SU-DHL-6 (cell line): Measurements from ENCODE around the gene COL18A1.

ENCODE experiments used
- H2AFZ ChIP-seq: fragments of 200-600 bp; sonication (generic); 2 replicates; pipeline ENCODE4 v1.6.1; 2014; ENCODE audit warnings: low read depth, mild to moderate bottlenecking, moderate library complexity, mixed read lengths, antibody characterized with exemption, low read length; ENCODE audit not compliant: severe bottlenecking
- H3F3A ChIP-seq: fragments of 200-600 bp; shearing (Covaris generic); 2 replicates; pipeline ENCODE4 v1.6.0; 2016; ENCODE audit warnings: antibody characterized with exemption, mild to moderate bottlenecking; ENCODE audit not compliant: insufficient read depth
- H3K27ac ChIP-seq: fragments of 200-600 bp; sonication (generic); 2 replicates; pipeline ENCODE4 v1.5.1; 2016; ENCODE audit warnings: low read depth, mild to moderate bottlenecking, low read length, moderate library complexity, mixed read lengths
- H3K27me3 ChIP-seq: fragments of 200-600 bp; sonication (generic), shearing (Covaris generic); 2 replicates; pipeline ENCODE4 v1.6.0; 2014; ENCODE audit warnings: mild to moderate bottlenecking, low read length
- H3K36me3 ChIP-seq: fragments of 200-600 bp; sonication (generic); 2 replicates; pipeline ENCODE4 v1.6.1; 2014; ENCODE audit warnings: mild to moderate bottlenecking, low read length, mixed read lengths
- H3K4me2 ChIP-seq: fragments of 300-600, 200-600 bp; shearing (Covaris generic), sonication (generic); 2 replicates; pipeline ENCODE4 v1.6.0; 2014; ENCODE audit warnings: low read length, low read depth, mild to moderate bottlenecking; ENCODE audit not compliant: poor library complexity, severe bottlenecking
- H3K4me3 ChIP-seq: fragments of 200-600 bp; sonication (generic); 2 replicates; pipeline ENCODE4 v1.5.1; 2014; ENCODE audit warnings: antibody characterized with exemption, low read length, mild to moderate bottlenecking, mixed read lengths; ENCODE audit not compliant: insufficient read depth, poor library complexity, severe bottlenecking
- H3K79me2 ChIP-seq: fragments of 200-600 bp; sonication (generic); 2 replicates; pipeline ENCODE4 v1.6.1; 2014; ENCODE audit warnings: mild to moderate bottlenecking, low read length, moderate library complexity; ENCODE audit not compliant: insufficient read depth
- H3K9ac ChIP-seq: fragments of 200-600 bp; sonication (generic); 2 replicates; pipeline ENCODE4 v1.7.0; 2014; ENCODE audit warnings: mild to moderate bottlenecking, low read length
- H3K9me2 ChIP-seq: fragments of 200-600 bp; sonication (generic); replicated peaks from 2 replicates; pipeline ENCODE4 v1.6.1; 2014; ENCODE audit warnings: low read length; ENCODE audit not compliant: insufficient read depth
- H3K9me3 ChIP-seq: fragments of 200-600 bp; sonication (generic); 2 replicates; pipeline ENCODE4 v1.6.1; 2014; ENCODE audit warnings: low read length, mixed read lengths; ENCODE audit not compliant: insufficient read depth
- H4K20me1 ChIP-seq: fragments of 200-600 bp; sonication (generic); 2 replicates; pipeline ENCODE4 v1.6.1; 2014; ENCODE audit warnings: low read depth, mild to moderate bottlenecking, antibody characterized with exemption, low read length, moderate library complexity, mixed read lengths
- EZH2phosphoT487 ChIP-seq: fragments of 200-600 bp; sonication (generic), shearing (Covaris generic); conservative IDR thresholded peaks from 2 replicates; pipeline ENCODE4 v1.6.1; 2018; ENCODE audit warnings: mild to moderate bottlenecking, antibody characterized with exemption, low read length, moderate library complexity, mixed read lengths
- TF ChIP-seq, protein P1 (sequence below): fragments of 200-600 bp; sonication (generic); IDR thresholded peaks from one replicate; pipeline ENCODE4 v1.5.1; 2017; ENCODE audit warnings: antibody characterized with exemption, mild to moderate bottlenecking, low read length, moderate library complexity; ENCODE audit not compliant: insufficient read depth, poor library complexity, severe bottlenecking

The COL18A1 gene

DNA sequence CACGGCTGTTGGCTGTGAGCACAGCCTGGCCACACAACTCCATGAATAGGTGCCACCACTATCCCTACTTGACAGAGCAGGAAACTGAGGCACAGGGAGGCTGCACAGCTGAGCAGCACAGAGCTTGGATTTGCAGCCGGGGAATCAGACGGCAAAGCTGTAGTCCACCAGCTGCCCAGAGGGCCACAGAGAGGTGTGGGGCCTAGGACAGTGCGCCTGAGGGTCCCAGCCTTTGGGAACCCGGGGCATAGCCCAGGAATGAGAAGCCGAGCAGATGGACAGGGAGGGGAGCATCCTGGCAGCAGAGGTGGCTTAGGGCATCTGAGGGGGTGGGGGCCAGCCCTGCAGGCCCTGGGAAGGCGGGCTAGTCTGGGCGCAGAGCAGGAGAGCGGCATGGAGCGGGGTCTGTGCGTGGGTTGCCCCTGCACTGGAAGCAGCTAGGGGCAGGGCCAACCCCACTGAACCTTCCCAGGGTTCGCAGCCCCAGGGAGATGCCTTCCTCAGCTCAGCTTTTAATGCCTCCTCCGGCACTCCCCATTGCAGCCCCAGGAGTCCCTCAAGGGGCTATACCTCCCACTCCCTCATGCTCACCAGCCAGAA, 46.2 kb upstream of the COL18A1 start:
- H2AFZ ChIP-seq, result no peak overlapping the region
- H3K27ac ChIP-seq, result no peak overlapping the region
- no peaks in the 10 kb centered on the region for H3F3A ChIP-seq
- H4K20me1 ChIP-seq, result no peaks in the 10 kb centered on the region
- no peak for TF ChIP-seq EZH2phosphoT487
- TF ChIP-seq, protein P1, sequence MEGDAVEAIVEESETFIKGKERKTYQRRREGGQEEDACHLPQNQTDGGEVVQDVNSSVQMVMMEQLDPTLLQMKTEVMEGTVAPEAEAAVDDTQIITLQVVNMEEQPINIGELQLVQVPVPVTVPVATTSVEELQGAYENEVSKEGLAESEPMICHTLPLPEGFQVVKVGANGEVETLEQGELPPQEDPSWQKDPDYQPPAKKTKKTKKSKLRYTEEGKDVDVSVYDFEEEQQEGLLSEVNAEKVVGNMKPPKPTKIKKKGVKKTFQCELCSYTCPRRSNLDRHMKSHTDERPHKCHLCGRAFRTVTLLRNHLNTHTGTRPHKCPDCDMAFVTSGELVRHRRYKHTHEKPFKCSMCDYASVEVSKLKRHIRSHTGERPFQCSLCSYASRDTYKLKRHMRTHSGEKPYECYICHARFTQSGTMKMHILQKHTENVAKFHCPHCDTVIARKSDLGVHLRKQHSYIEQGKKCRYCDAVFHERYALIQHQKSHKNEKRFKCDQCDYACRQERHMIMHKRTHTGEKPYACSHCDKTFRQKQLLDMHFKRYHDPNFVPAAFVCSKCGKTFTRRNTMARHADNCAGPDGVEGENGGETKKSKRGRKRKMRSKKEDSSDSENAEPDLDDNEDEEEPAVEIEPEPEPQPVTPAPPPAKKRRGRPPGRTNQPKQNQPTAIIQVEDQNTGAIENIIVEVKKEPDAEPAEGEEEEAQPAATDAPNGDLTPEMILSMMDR, result no peak
- no peak overlapping the region for H3K4me2 ChIP-seq
- no peaks in the 10 kb centered on the region for H3K27me3 ChIP-seq
- H3K4me3 ChIP-seq, result no peak overlapping the region
- no peaks in the 10 kb centered on the region for H3K9me3 ChIP-seq
- H3K9me2 ChIP-seq, result no peaks in the 10 kb centered on the region
- no peak overlapping the region for H3K9ac ChIP-seq
- no peaks in the 10 kb centered on the region for H3K79me2 ChIP-seq
- no peaks in the 10 kb centered on the region for H3K36me3 ChIP-seq

- H3K79me2 ChIP-seq, result no peaks in the 10 kb centered on the region
- H3K4me2 ChIP-seq, result no peak overlapping the region
- H3K27me3 ChIP-seq, result no peaks in the 10 kb centered on the region
- H3F3A ChIP-seq, result no peaks in the 10 kb centered on the region
- no peaks in the 10 kb centered on the region for H4K20me1 ChIP-seq
- H3K27ac ChIP-seq, result no peak overlapping the region
- no peaks in the 10 kb centered on the region for H3K36me3 ChIP-seq
- no peak overlapping the region for H3K4me3 ChIP-seq
- H3K9me3 ChIP-seq, result no peaks in the 10 kb centered on the region
- no peak overlapping the region for H2AFZ ChIP-seq
- no peaks in the 10 kb centered on the region for H3K9me2 ChIP-seq
- no peak for TF ChIP-seq EZH2phosphoT487
- TF ChIP-seq, protein P1, result no peak
- H3K9ac ChIP-seq, result no peak overlapping the region
These were observed 45.3 kb upstream of the COL18A1 start for GRCh38 chr21:45359451-45360217.

- Histone ChIP-seq H3K4me2 (no peak overlapping the region), H4K20me1 (no peaks in the 10 kb centered on the region), H3K9me2 (no peaks in the 10 kb centered on the region), H3K79me2 (no peaks in the 10 kb centered on the region), H3K4me3 (no peak overlapping the region), H3F3A (no peaks in the 10 kb centered on the region), H3K36me3 (no peaks in the 10 kb centered on the region), H2AFZ (no peak overlapping the region), H3K27me3 (no peaks in the 10 kb centered on the region), H3K27ac (no peak overlapping the region), H3K9ac (no peak overlapping the region), H3K9me3 (no peaks in the 10 kb centered on the region)
- TF ChIP-seq, protein P1, result no peak
- no peak for TF ChIP-seq EZH2phosphoT487
These were observed 43.6 kb upstream of the COL18A1 start for GRCh38 chr21:45361033-45361997.
